HepG2 (cell line): ENCODE data around the gene PARD3. TPM values are rescaled to one million over a fixed set of nuclear protein-coding genes. Genes with fewer than 3 reads are reported as not detected.

Experiments
- BCL6 ChIP-seq: IDR thresholded peaks from 2 replicates; pipeline ENCODE4 v1.6.1; 2016; ENCODE audit warnings: missing genetic modification reagents, missing compliant biosample characterization
- CREM ChIP-seq, 2 experiments: sonication (generic) in 1 of 2; formaldehyde crosslinking in 1 of 2; IDR thresholded peaks; 2 replicates each; pipeline versions ENCODE4 v1.4.0 to v1.6.1; 2016 to 2020; ENCODE audit warnings: antibody characterized with exemption in 1 of 2, mild to moderate bottlenecking in 1 of 2, missing genetic modification reagents in 1 of 2
- JUNB ChIP-seq: sonication (generic); formaldehyde crosslinking; IDR thresholded peaks from 2 replicates; pipeline ENCODE4 v1.8.0; 2022; ENCODE audit warnings: missing genetic modification reagents, mild to moderate bottlenecking, borderline replicate concordance
- PHF21A ChIP-seq: sonication (generic); formaldehyde crosslinking; IDR thresholded peaks from 2 replicates; pipeline ENCODE4 v1.5.0; 2020; ENCODE audit warnings: mild to moderate bottlenecking, missing genetic modification reagents
- PHF8 ChIP-seq: sonication (generic); formaldehyde crosslinking; IDR thresholded peaks from 2 replicates; pipeline ENCODE4 v1.5.0; 2020; ENCODE audit warnings: missing genetic modification reagents
- SP4 ChIP-seq: sonication (generic); formaldehyde crosslinking; IDR thresholded peaks from 2 replicates; pipeline ENCODE4 v1.8.1; 2023; ENCODE audit warnings: mild to moderate bottlenecking, missing genetic modification reagents
- STAG1 ChIP-seq: sonication (generic); formaldehyde crosslinking; IDR thresholded peaks from 2 replicates; pipeline ENCODE4 v1.4.0; 2020; ENCODE audit warnings: missing genetic modification reagents
- ZNF292 ChIP-seq: sonication (generic); formaldehyde crosslinking; IDR thresholded peaks from 2 replicates; pipeline ENCODE4 v1.8.1; 2022; ENCODE audit warnings: mild to moderate bottlenecking, low read depth, missing genetic modification reagents, borderline replicate concordance
- ZNF382 ChIP-seq: sonication (generic); formaldehyde crosslinking; IDR thresholded peaks from 2 replicates; pipeline ENCODE4 v1.5.0; 2020; ENCODE audit warnings: missing genetic modification reagents, mild to moderate bottlenecking, borderline replicate concordance
- ZNF430 ChIP-seq: sonication (generic); formaldehyde crosslinking; IDR thresholded peaks from 2 replicates; pipeline ENCODE4 v1.9.0; 2021; ENCODE audit warnings: mild to moderate bottlenecking, missing genetic modification reagents
- ZNF749 ChIP-seq: sonication (generic); formaldehyde crosslinking; IDR thresholded peaks from 2 replicates; pipeline ENCODE4 v1.8.0; 2022; ENCODE audit warnings: mild to moderate bottlenecking, missing genetic modification reagents, moderate library complexity, borderline replicate concordance
- ZSCAN30 ChIP-seq: sonication (generic); formaldehyde crosslinking; IDR thresholded peaks from 2 replicates; pipeline ENCODE4 v1.5.0; 2020; ENCODE audit warnings: mild to moderate bottlenecking, missing genetic modification reagents
- polyA plus RNA-seq, 8 experiments: library from polyadenylated mRNA; depleted of rRNA in 3 of 8; stranded (reverse) in 7 of 8; unstranded in 1 of 8; fragments of >200 nt; fragmentation: Illumina TruSeq in 4 of 8; extraction: Trizol in 4 of 8; gene quantifications; 2 replicates each; pipeline versions ENCODE4 v1.2.1 to v1.2.3, GENCODE V29; 2011 to 2016; ENCODE audit warnings: low read depth in 4 of 8, missing spikeins in 1 of 8, mixed read lengths in 1 of 8; ENCODE audit not compliant: insufficient read depth in 1 of 8
- total RNA-seq, 5 experiments: library from RNA; depleted of rRNA; stranded (reverse); fragments of >200 nt; fragmentation: Illumina TruSeq; extraction: Trizol; gene quantifications; 2 replicates each; pipeline ENCODE4 v1.2.3, GENCODE V29; 2016; ENCODE audit warnings: low read depth in 1 of 5
- TF ChIP-seq, protein P1 (sequence below): sonication (generic); formaldehyde crosslinking; IDR thresholded peaks from 2 replicates; pipeline ENCODE4 v1.8.0; 2022; ENCODE audit warnings: mild to moderate bottlenecking, missing genetic modification reagents, moderate library complexity
- TF ChIP-seq, protein P2 (sequence below): sonication (generic); formaldehyde crosslinking; IDR thresholded peaks from 2 replicates; pipeline ENCODE4 v1.4.0; 2020; ENCODE audit warnings: missing genetic modification reagents, borderline replicate concordance
- TF ChIP-seq, protein P3 (sequence below): sonication (generic); formaldehyde crosslinking; conservative IDR thresholded peaks from 2 replicates; pipeline ENCODE4 v1.8.0; 2022; ENCODE audit warnings: missing genetic modification reagents
- TF ChIP-seq, protein P4 (sequence below): sonication (generic); formaldehyde crosslinking; conservative IDR thresholded peaks from 2 replicates; pipeline ENCODE4 v1.8.0; 2022; ENCODE audit warnings: mild to moderate bottlenecking, moderate library complexity, missing genetic modification reagents
- TF ChIP-seq, protein P5 (sequence below), 2 experiments: sonication (generic) in 1 of 2; formaldehyde crosslinking in 1 of 2; IDR thresholded peaks; 2 replicates each; pipeline versions ENCODE4 v1.4.0 to v1.6.1; 2018 to 2020; ENCODE audit warnings: missing genetic modification reagents in 2 of 2, borderline replicate concordance in 1 of 2, low read depth in 1 of 2, mild to moderate bottlenecking in 1 of 2, missing biosample characterization in 1 of 2
- TF ChIP-seq, protein P6 (sequence below): sonication (generic); formaldehyde crosslinking; IDR thresholded peaks from 2 replicates; pipeline ENCODE4 v1.8.0; 2022; ENCODE audit warnings: mild to moderate bottlenecking, missing genetic modification reagents

Gene PARD3
- total and polyA plus RNA-seq, 2 of the 13 experiments (the other 11 are each of a cell fraction or from before 2014, with no cell fraction given): 40.9 to 60.0 TPM

DNA sequence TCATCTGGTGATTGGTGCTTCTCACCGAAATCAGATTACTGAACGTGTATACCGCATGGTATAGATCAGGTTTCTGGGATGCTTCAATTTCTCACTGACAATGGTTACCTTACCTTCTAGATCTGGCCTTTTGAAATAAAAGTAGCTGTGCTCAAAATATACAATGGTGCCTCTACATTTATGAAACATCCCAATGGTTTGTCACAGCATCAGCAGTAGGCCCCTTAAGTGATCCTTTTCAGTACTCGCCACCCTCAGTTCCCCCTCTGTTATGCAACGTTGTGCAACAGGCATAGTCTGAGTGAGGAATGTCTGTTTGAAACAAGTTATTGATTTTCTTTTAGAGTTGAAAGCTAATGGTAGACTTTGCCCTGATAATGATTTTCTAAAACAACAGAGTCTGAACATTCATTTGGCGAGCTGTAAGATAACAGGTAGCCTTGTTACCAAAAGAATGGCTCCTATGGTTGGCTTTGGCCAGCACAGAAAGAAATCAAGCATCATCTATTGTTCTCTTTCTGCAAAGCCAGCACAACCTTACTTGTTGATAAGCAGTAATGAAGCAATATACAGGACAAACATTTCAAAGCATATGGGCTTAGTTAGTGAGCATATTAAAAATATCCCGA is 693.9 kb downstream of the PARD3 start (continued):
- TF ChIP-seq ZNF749 (CRISPR knock-in tag) (no peak; the same call in 1 of the 2 replicates), ZNF430 (no peak), STAG1 (CRISPR knock-in tag) (peak; percentile 39), BCL6 (peak; percentile 96), SP4 (CRISPR knock-in tag) (no peak), PHF21A (CRISPR knock-in tag) (peak; percentile 92), ZNF382 (CRISPR knock-in tag) (no peak), JUNB (CRISPR knock-in tag) (no peak), CREM (IDR thresholded peaks at IDR 0.05) (peak; percentile 97), CREM (CRISPR knock-in tag; IDR thresholded peaks at IDR 0.05) (no peak), PHF8 (peak; percentile 42; the same call in 1 of the 2 replicates), ZSCAN30 (CRISPR knock-in tag) (no peak), ZNF292 (CRISPR knock-in tag) (peak; percentile 86; the same call in 1 of the 2 replicates)
- TF ChIP-seq, protein P1, sequence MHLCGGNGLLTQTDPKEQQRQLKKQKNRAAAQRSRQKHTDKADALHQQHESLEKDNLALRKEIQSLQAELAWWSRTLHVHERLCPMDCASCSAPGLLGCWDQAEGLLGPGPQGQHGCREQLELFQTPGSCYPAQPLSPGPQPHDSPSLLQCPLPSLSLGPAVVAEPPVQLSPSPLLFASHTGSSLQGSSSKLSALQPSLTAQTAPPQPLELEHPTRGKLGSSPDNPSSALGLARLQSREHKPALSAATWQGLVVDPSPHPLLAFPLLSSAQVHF (CRISPR knock-in tag): no peak
- TF ChIP-seq, protein P2, sequence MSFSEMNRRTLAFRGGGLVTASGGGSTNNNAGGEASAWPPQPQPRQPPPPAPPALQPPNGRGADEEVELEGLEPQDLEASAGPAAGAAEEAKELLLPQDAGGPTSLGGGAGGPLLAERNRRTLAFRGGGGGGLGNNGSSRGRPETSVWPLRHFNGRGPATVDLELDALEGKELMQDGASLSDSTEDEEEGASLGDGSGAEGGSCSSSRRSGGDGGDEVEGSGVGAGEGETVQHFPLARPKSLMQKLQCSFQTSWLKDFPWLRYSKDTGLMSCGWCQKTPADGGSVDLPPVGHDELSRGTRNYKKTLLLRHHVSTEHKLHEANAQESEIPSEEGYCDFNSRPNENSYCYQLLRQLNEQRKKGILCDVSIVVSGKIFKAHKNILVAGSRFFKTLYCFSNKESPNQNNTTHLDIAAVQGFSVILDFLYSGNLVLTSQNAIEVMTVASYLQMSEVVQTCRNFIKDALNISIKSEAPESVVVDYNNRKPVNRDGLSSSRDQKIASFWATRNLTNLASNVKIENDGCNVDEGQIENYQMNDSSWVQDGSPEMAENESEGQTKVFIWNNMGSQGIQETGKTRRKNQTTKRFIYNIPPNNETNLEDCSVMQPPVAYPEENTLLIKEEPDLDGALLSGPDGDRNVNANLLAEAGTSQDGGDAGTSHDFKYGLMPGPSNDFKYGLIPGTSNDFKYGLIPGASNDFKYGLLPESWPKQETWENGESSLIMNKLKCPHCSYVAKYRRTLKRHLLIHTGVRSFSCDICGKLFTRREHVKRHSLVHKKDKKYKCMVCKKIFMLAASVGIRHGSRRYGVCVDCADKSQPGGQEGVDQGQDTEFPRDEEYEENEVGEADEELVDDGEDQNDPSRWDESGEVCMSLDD (CRISPR knock-in tag): peak; percentile 59; the same call in 1 of the 2 replicates
- TF ChIP-seq, protein P3, sequence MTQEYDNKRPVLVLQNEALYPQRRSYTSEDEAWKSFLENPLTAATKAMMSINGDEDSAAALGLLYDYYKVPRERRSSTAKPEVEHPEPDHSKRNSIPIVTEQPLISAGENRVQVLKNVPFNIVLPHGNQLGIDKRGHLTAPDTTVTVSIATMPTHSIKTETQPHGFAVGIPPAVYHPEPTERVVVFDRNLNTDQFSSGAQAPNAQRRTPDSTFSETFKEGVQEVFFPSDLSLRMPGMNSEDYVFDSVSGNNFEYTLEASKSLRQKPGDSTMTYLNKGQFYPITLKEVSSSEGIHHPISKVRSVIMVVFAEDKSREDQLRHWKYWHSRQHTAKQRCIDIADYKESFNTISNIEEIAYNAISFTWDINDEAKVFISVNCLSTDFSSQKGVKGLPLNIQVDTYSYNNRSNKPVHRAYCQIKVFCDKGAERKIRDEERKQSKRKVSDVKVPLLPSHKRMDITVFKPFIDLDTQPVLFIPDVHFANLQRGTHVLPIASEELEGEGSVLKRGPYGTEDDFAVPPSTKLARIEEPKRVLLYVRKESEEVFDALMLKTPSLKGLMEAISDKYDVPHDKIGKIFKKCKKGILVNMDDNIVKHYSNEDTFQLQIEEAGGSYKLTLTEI (CRISPR knock-in tag): no peak
- TF ChIP-seq, protein P4, sequence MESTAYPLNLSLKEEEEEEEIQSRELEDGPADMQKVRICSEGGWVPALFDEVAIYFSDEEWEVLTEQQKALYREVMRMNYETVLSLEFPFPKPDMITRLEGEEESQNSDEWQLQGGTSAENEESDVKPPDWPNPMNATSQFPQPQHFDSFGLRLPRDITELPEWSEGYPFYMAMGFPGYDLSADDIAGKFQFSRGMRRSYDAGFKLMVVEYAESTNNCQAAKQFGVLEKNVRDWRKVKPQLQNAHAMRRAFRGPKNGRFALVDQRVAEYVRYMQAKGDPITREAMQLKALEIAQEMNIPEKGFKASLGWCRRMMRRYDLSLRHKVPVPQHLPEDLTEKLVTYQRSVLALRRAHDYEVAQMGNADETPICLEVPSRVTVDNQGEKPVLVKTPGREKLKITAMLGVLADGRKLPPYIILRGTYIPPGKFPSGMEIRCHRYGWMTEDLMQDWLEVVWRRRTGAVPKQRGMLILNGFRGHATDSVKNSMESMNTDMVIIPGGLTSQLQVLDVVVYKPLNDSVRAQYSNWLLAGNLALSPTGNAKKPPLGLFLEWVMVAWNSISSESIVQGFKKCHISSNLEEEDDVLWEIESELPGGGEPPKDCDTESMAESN: no peak
- TF ChIP-seq, protein P5, sequence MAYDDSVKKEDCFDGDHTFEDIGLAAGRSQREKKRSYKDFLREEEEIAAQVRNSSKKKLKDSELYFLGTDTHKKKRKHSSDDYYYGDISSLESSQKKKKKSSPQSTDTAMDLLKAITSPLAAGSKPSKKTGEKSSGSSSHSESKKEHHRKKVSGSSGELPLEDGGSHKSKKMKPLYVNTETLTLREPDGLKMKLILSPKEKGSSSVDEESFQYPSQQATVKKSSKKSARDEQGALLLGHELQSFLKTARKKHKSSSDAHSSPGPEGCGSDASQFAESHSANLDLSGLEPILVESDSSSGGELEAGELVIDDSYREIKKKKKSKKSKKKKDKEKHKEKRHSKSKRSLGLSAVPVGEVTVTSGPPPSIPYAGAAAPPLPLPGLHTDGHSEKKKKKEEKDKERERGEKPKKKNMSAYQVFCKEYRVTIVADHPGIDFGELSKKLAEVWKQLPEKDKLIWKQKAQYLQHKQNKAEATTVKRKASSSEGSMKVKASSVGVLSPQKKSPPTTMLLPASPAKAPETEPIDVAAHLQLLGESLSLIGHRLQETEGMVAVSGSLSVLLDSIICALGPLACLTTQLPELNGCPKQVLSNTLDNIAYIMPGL (CRISPR knock-in tag; IDR thresholded peaks at IDR 0.05; ENCODE audit: borderline replicate concordance in 1 of 2, low read depth in 1 of 2): peak; percentile 45 to 60; a peak in 2 of 4 replicates
- TF ChIP-seq, protein P6, sequence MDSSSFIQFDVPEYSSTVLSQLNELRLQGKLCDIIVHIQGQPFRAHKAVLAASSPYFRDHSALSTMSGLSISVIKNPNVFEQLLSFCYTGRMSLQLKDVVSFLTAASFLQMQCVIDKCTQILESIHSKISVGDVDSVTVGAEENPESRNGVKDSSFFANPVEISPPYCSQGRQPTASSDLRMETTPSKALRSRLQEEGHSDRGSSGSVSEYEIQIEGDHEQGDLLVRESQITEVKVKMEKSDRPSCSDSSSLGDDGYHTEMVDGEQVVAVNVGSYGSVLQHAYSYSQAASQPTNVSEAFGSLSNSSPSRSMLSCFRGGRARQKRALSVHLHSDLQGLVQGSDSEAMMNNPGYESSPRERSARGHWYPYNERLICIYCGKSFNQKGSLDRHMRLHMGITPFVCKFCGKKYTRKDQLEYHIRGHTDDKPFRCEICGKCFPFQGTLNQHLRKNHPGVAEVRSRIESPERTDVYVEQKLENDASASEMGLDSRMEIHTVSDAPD (CRISPR knock-in tag): peak; percentile 98
